ENCODE data around the gene SLC23A1. TPM values are rescaled to one million over a fixed set of nuclear protein-coding genes. Genes with fewer than 3 reads are reported as not detected.
"Not testable (repeated sequence)": the region's sequence is repeated elsewhere in the genome, so short reads cannot be mapped to it uniquely, and the experiment has no call there.

The SLC23A1 gene
- total RNA-seq, 1 experiment from 2014 or later, result not detected

DNA sequence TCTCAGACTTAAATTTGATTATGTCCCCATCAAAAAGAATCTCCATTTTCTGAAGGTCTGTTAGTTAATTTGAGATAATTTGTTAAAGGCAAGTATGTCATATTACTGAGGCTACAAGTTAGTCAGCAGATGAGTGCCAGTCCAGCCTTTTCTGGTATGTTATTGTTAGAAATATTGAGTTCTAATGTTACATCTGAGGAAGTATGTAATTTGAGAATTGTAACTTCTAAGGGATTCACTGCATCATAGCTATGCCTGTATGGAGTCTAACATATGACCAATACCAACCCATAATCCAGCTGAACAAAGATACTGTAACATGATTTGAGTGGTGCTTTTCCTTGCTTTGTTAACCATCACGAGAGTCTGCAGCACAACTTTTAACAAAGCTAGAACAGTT lies 13.9 kb downstream of the SLC23A1 start:
- no peak for DNase-seq (ENCODE audit: low spot score)

DNA sequence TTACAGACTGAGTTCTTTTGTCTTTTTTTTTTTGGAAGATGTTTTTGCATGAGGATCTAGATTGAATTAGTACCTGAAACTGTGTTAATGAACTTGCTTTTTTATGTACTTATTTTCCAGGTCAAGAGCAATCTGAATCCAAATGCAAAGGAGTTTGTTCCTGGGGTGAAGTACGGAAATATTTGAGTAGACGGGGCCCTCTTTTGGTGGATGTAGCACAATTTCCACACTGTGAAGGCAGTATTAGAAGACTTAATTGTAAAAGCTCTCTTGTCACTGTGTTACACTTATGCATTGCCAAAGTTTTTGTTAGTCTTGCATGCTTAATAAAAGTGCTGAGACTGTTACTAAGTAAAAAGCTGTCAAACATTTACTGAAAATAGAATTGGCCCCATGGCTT lies 14.5 kb downstream of the SLC23A1 start:
- DNase-seq (ENCODE audit: low spot score), result no peak

DNA sequence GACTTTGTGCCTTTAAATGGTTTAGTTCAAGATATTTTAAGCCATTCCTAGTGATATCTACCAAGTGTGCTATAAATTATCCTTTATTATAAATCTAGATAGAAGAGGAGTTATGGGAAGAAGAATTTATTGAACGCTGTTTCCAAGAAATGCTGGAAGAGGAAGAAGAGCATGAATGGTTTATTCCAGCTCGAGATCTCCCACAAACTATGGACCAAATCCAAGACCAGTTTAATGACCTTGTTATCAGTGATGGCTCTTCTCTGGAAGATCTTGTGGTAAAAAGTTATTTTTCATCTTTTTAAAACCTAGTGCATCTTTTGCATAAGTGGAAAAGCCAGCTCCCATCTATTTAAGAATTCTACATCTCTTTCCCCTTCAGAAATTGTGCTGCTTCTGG lies 18.6 kb downstream of the SLC23A1 start:
- DNase-seq (ENCODE audit: low spot score), result no peak

DNA sequence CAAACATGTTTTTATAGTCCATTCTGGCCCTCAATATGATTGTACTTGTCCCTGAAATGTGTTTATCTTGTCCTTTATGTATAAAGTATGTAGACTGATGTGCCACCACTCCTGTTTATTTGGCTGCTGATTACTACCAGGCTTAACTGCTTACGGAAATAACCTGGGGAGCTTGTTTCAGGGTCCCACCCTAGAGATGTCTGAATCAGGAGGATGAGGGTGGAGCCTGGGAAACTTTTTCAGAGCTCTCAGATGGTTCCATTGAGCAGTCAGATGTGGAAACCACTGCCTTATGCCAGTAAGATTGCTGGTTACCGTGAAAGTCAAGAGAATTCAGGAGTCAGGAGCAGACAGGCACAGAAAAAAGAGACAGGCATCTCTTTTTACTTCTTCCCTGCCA lies 19.2 kb downstream of the SLC23A1 start:
- no peak for DNase-seq (ENCODE audit: low spot score)

DNA sequence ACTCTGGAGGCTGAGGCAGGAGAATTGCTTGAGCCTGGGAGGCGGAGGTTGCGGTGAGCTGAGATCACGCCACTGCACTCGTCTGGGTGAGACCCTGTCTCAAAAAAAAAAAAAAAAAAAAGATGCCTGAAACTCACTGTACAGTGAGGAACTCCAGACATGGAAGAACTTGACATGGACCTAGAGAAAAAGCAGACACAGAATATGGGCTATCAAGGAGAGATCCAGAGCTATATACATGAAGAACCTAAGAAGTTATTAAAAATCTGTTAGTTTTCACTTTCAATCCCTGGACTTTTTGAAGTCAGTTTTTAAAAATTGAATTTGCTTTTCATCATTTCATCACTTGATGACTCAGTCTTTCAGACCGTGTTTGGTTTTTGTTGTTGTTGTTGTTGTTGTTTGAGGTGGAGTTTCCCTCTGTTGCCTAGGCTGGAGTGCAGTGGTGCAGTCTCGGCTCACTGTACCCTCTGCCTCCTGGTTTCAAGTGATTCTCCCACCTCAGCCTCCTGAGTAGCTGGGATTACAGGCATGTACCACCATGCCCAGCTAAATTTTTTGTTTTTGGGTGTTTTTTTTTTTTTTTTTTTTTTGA lies 21.2 kb downstream of the SLC23A1 start:
- no peak for DNase-seq (ENCODE audit: low spot score)

DNA sequence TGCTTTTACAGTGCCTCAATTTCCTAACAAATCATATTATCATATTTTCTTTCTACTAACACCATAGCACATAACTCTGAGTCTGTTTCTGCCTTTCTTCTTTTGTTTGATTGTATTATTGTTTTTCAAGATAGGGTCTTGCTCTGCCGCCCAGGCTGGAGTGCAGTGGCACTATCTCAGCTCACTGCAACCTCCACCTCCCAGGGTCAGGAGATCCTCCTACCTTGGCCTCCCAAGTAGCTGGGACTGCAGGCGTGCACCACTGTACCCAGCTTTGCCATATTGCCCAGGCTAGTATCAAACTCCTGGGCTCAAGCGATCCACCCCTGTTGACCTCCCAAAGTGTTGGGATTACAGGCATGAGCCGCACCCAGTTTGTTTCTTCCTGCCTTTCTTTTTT lies 22.7 kb downstream of the SLC23A1 start:
- no peak for DNase-seq (ENCODE audit: low spot score)

DNA sequence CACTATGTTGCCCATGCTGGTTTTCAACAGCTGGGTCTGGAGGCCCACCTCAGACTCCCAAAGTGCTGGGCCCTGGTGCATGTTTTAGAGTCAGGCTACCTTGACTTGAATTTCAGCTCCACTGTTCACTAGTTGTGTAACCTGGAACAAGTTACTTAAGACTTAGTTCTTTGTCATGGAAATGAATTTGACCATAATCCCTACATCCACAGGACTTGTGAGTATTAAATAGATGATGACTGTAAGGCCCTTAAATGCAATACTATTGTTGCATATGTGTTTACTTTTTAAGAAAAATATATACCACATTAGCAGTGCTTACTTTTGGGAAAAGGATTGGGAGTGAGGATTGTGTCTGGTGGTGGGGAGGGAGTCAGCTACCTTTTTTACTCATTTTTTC lies 25.0 kb downstream of the SLC23A1 start:
- no peak for DNase-seq (ENCODE audit: low spot score)

DNA sequence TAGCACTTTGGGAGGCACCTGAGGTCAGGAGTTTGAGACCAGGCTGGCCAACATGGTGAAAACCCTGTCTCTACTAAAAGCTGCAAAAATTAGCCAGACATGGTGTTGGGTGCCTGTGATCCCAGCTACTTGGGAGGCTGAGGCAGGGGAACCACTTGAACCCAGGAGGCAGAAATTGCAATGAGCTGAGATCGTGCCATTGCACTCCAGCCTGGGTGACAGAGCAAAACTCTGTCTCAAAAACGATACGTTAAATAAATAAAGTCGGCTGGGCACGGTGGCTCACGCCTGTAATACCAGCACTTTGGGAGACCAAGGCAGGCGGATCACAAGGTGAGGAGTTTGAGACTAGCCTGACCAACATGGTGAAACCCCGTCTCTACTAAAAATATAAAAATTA lies 27.2 kb downstream of the SLC23A1 start:
- DNase-seq (ENCODE audit: low spot score), result not testable (repeated sequence)

DNA sequence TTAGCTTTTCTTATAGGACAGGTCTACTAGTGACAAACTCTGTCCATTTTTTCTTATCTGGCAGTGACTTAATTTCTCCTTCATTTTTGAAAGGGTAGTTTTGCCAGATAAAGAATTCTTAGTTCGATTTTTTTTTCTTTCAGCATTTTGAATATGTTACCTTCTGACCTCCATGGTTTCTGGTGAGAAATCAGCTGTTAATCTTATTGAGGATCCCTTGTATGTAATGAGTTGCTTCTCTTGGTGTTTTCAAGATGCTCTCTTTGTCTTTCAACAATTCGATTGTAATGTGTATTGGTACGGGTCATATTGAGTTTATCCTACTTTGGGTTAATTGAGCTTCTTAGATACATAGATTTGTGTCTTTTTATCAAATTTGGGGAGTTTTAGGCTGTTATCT lies 28.9 kb downstream of the SLC23A1 start:
- no peak for DNase-seq (ENCODE audit: low spot score)

DNA sequence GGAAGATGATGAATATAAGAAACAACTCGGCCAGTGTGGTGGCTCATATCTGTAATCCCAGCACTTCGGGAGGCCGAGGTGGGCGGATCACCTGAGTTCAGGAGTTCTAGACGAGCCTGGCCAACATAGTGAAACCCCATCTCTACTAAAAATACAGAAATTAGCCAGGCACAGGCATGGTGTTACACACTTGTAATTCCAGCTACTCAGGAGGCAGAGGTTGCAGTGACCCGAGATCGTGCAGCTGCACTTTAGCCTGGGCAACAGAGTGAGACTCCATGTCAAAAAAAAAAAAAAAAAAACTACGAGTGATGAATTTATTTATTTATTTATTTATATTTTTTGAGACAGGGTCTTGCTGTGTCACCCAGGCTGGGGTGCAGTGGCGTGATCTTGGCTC lies 35.2 kb downstream of the SLC23A1 start:
- DNase-seq (ENCODE audit: low spot score), result not testable (repeated sequence)

DNA sequence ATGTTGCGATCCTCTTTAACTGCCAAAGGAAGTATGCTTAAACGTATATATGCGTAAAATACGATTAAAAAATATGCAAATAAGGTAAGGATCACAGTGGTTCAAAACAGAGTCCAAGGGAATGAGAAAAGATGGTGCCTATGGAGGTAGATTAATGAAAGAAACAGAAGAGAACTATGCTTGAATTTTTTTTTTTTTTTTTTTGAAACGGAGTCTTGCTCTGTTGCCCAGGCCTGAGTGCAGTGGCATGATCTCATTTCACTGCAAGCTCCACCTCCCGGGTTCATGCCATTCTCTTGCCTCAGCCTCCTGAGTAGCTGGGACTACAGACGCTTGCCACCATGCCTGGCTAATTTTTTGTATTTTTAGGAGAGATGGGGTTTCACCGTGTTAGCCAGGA lies 37.7 kb downstream of the SLC23A1 start:
- DNase-seq (ENCODE audit: low spot score), result not testable (repeated sequence)

DNA sequence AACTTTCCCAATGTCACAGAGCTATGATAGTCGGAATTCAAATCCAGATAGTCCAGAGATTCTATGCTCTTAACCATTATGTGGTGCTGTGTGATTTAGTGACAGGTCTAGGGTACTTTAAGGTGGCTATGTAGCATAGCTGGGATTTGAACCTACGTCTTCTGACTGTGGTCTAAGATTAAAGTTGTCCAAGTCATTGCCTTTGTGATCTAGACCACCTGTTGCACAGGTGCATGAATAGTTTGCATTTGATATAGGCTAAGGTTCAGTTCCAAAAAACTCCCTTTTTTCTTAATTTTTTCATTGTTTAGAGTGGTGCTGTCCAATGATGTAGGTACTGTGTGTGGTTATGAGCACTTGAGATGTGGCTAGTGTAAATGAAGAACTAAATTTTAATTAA lies 38.9 kb downstream of the SLC23A1 start:
- DNase-seq (ENCODE audit: low spot score), result no peak

DNA sequence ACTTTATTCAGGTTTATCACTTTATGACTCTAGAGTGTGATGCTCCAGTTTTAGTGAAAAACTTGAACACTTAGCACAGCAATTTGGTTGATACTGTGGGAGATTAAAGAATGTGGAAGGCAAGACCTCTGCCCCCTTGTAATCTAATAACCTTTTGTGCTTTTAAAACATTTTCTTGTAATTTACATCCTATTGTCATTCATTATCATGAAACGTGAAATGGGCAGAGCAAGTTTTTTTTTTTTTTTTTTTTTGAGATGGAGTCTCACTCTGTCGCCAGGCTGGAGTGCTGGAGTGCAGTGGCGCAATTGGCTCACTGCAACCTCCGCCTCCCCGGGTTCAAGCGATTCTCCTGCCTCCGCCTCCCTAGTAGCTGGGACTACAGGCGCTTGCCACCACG lies 39.6 kb downstream of the SLC23A1 start:
- no peak for DNase-seq (ENCODE audit: low spot score)

DNA sequence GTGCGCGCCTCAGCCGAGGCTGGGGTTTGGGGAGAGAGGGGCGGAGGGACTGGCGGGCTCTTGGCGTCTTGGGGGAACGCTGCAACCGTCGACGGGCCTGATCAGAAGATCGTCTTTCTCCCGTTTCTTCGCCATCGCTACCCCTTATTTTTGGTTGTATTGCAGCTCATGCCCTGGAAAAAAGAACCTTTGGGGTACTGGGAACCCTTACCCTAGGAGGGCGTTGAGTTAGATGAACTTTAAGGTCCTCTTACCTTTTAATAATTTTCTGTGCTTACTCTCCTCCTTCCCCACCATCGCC lies 40.7 kb downstream of the SLC23A1 start:
- DNase-seq (ENCODE audit: low spot score), result no peak

DNA sequence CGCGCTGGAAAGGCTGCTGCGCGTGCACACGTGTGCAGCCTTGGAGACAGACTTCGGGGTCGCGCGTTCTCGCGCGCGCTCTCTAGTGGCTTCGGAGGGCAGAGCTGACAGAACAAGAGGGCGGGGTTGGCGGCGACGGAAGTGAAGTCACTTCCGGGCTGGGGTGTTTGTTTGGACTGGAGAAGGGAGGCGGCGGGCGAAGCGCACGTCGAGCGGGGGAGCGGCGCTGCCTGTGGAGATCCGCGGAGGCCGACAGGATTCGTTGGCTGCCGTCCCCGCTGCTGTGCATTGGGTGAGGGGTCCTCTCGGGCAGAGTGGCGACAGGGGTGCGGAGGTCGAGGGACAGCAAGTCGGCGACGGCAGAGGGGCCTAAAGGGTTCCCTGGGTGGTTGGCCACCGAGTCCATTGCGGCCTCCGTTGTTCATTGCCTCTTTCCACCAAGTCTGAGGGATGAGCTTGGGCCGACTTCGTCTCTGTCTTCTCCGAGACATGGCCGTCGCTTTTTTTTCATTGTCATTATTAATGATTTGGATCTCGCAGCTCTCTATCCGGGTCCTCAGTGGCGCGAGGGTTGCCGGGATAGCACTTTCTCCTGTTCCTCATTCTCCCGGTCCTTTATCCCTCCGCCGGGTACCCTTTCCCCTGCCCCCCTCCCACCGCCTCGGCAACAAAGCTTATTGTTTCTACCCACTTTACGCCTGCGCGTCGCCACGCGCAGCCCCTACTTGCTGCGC lies 41.2 kb downstream of the SLC23A1 start, which contains the start of gene PAIP2:
PAIP2 (plus strand) TSS at position 166 of the 734 bp plus-strand sequence. CDS start 21,931 bp downstream, outside the sequence.
- DNase-seq (ENCODE audit: low spot score), result peak; percentile 95

DNA sequence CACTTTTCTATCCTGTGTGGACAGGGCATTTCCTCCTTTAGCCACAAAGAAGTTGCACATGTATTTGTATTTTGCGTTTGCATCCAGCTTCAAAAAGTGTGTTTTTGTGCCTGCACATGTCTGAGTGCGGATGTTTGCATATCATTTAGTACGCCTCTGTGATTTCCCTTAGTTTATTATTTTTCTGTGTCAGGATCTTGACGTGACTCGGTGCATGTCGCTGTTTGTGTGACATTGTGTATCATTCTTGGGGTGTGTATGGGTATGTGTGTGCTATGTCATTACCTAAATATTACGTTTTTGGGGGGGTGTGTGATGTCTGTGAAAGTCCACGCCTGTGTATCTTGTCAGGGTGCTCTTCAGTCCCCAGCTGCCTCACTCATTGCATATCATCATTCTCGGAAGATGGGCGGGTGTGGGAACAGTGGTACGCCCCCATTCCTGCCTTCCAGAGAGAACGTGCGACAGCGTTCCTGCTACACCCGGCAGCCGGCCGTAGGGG lies 41.9 kb downstream of the SLC23A1 start:
- DNase-seq (ENCODE audit: low spot score), result no peak

DNA sequence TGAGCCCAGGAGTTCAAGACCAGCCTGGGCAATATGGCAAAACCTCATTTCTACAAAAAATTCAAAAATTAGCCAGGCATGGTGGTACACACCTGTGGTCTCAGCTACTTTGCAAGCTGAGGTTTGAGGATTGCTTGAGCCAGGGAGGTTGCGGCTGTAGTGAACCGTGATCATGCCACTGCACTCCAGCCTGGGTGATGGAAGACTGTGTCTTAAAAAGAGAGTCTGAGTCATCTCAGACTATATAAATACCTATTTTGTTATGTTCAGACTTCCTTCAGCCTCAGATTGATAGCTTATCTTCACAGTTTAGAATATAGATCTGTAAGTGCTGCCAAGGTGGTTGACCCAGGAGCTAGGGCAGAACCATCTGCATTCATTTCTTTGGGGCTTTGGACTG lies 43.0 kb downstream of the SLC23A1 start:
- DNase-seq (ENCODE audit: low spot score), result no peak

DNA sequence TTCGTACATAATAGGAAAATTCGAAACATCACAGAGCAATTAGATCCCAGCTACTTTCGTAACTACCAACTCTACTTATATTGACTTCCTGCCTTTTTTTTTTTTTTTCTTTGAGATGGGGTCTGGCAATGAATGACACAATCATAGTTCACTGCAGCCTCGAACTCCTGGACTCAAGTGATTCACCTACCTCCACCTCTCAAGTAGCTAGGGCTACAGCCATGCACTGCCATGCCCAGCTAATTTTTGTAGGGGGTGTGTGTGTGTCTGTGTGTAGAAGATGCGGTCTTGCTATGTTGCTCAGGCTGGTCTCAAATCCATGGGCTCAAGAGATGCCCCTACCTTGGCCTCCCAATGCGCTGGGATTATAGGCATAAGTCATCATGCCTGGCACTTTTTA lies 47.3 kb downstream of the SLC23A1 start:
- DNase-seq (ENCODE audit: low spot score), result no peak

Other genes with a start within 250 kb of the SLC23A1 start
- gene SIL1, start 184.9 kb downstream of the SLC23A1 start, total RNA-seq (2014; rRNA removed; shearing (Covaris generic)), result 60.4 TPM in 2 replicates
- gene MATR3, start 89.6 kb downstream of the SLC23A1 start, total RNA-seq (2014; rRNA removed; shearing (Covaris generic)), result 333 and 368 TPM in 2 replicates
- 88.1 and 89.9 TPM in 2 replicates for gene PAIP2, start 41.4 kb downstream of the SLC23A1 start, total RNA-seq (2014; rRNA removed; shearing (Covaris generic))
- gene MZB1, start 6.6 kb upstream of the SLC23A1 start, total RNA-seq (2014; rRNA removed; shearing (Covaris generic)), result not detected in 2 replicates
- gene PROB1, start 11.8 kb upstream of the SLC23A1 start, total RNA-seq (2014; rRNA removed; shearing (Covaris generic)), result 0.17 and 0.53 TPM in 2 replicates
- 9.9 and 18.7 TPM in 2 replicates for gene SPATA24, start 20.8 kb upstream of the SLC23A1 start, total RNA-seq (2014; rRNA removed; shearing (Covaris generic))
- gene DNAJC18, start 56.2 kb upstream of the SLC23A1 start, total RNA-seq (2014; rRNA removed; shearing (Covaris generic)), result 6.4 and 8.2 TPM in 2 replicates
- 0.62 and 1.8 TPM in 2 replicates for gene ECSCR, start 79.4 kb upstream of the SLC23A1 start, total RNA-seq (2014; rRNA removed; shearing (Covaris generic))
- not detected in 2 replicates for gene SMIM33, start 87.7 kb upstream of the SLC23A1 start, total RNA-seq (2014; rRNA removed; shearing (Covaris generic))
- gene STING1, start 99.5 kb upstream of the SLC23A1 start, total RNA-seq (2014; rRNA removed; shearing (Covaris generic)), result 32.2 and 39.0 TPM in 2 replicates
- 120 and 131 TPM in 2 replicates for gene UBE2D2, start 178.0 kb upstream of the SLC23A1 start, total RNA-seq (2014; rRNA removed; shearing (Covaris generic))